Fibroblast of upper back skin (primary cell): ENCODE results near the gene LGSN.
"Not testable (repeated sequence)": the region's sequence is repeated elsewhere in the genome, so short reads cannot be mapped to it uniquely, and the experiment has no call there.

ENCODE experiments used
- DNase-seq: peaks from one replicate; pipeline ENCODE4 v3.0.0-alpha.2; 2013

Gene LGSN, protein sequence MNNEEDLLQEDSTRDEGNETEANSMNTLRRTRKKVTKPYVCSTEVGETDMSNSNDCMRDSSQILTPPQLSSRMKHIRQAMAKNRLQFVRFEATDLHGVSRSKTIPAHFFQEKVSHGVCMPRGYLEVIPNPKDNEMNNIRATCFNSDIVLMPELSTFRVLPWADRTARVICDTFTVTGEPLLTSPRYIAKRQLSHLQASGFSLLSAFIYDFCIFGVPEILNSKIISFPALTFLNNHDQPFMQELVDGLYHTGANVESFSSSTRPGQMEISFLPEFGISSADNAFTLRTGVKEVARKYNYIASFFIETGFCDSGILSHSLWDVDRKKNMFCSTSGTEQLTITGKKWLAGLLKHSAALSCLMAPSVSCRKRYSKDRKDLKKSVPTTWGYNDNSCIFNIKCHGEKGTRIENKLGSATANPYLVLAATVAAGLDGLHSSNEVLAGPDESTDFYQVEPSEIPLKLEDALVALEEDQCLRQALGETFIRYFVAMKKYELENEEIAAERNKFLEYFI

GRCh38 chr6:63319939-63320338 is at the start of gene LGSN:
Gene LGSN, minus strand, starts transcription at chr6:63319983. Its CDS starts 40 bp downstream, at chr6:63319943.
- DNase-seq: no peak

- no peak for DNase-seq
These were observed 48.6 kb upstream of the LGSN start for GRCh38 chr6:63368347-63368746.

GRCh38 chr6:63362500-63363120 is 42.8 kb upstream of the LGSN start:
- DNase-seq: not testable (repeated sequence)

- not testable (repeated sequence) for DNase-seq
These were observed 37.6 kb upstream of the LGSN start for GRCh38 chr6:63357384-63357783.

DNA sequence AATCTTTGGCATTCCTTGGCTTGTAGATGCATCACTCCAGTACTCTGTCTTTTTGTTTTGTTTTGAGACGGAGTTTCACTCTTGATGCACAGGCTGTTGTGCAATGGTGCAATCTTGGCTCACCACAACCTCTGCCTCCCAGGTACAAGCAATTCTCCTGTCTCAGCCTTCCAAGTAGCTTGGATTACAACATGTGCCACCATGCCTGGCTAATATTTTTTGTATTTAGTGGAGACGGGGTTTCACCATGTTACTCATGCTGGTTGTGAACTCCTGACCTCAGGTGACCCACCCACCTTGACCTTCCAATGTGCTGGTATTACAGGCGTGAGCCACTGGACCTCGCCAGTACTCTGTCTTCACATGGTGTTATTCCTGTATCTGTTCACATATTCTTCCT is 35.8 kb upstream of the LGSN start:
- DNase-seq: no peak

- DNase-seq: no peak
These were observed 33.5 kb upstream of the LGSN start for GRCh38 chr6:63353286-63353630.

- DNase-seq: peak; percentile 58
These were observed 32.9 kb upstream of the LGSN start for GRCh38 chr6:63352544-63353285.

DNA sequence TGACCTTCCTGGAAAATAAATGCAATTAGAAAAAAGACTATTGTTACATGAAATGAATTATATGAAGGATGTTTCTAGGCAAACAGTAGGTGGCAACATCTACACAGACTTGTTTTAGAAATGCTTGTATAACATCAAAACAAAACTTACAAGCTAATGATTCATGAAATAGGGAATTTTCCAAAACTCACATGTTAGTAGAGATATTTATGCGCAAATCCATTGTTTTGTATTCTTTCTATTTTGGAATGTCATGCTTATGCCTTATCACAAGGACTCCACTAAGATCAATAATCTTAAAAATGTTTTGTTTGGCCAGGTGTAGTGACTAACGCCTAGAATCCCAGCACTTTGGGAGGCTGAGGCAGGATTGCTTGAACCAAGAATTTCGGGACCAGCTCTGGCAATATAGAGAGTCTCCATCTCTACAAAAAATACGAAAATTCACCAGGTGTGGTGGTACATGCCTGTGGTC is 32.3 kb upstream of the LGSN start:
- DNase-seq: peak; percentile 63

DNA sequence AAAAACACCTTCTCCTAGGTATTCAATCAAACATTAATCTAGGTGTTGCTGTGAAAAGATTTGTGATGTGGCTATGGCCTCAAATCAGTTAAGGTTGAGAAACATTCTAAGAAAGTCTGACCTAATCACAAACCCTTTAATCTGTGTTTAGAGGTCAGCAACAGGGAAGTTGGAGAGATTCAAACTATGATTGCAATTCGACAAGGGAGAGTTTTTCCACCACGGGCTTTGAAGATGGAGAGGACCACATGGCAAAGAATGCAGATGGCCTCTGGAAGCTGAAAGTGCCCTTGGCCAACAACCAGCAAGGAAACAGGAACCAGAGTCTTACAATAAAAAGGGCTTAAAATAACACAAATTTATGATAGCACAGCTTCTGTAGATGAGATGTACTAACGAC is 29.6 kb upstream of the LGSN start:
- DNase-seq: peak; percentile 31

GRCh38 chr6:63348836-63349235 is 29.1 kb upstream of the LGSN start:
- DNase-seq: no peak

DNA sequence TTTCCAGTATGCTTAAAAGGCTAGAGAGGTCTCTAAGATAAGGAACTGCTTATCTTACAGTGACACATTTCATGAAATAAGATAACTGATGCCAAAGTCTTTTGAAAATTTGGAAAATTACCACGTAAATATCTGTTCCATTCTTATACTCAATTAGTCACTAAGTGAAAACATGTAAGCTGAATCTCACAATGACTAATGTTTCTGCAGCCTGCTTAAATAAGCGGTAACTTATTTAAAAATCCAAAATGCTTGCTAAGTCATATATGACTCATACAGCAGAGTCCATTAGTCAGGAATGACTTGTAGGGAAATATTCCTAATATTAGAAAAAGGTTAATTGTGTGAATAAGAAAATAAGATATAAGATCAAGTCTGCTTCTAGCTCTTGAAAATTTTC is 27.8 kb upstream of the LGSN start:
- peak; percentile 88 for DNase-seq

- no peak for DNase-seq
These were observed 26.5 kb upstream of the LGSN start for GRCh38 chr6:63346217-63346835.

DNA sequence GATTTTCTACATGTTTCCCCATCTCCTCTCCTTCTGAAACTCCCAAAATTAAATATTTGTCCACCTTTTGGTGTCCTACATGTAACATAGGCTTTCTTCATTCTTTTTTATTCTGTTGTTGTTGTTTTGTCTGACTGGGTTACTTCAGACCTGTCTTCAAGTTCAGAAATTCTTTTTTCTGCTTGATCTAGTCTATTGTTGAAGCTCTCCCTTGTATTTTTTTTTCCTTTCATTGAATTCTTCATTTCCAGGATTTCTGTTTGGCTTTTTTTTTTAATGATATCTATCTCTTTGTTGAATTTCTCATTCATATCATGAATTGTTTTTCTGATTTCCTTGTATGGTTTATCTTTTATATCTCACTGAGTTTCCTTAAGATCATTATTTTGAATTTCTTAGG is 20.6 kb upstream of the LGSN start:
- DNase-seq: no peak

- DNase-seq: not testable (repeated sequence)
These were observed 14.9 kb upstream of the LGSN start for GRCh38 chr6:63334652-63335051.

DNA sequence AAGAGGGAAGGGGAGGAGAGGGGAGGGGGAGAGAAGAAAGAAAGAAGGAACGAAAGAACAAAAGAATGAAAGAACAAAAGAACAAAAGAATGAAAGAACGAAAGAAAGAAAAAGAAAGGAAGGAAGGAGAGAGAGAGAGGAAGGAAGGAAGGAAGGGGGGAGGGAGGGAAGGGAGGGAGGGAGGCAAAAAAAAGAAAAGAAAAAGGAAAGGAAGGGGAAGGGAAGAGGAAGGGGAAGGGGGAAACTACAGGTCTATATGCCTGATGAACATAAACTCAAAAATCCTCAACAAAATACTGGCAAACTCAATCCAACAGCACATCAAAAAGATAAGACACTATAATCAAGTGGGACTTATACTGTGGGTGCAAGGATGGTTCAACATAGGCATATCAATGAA is 13.7 kb upstream of the LGSN start:
- no peak for DNase-seq

- DNase-seq: not testable (repeated sequence)
These were observed 6.8 kb upstream of the LGSN start for GRCh38 chr6:63326630-63327029.

GRCh38 chr6:63322981-63323380 is 3.2 kb upstream of the LGSN start:
- DNase-seq: no peak

GRCh38 chr6:63321821-63322220 is 2.0 kb upstream of the LGSN start:
- no peak for DNase-seq

GRCh38 chr6:63317641-63318040 is 2.1 kb downstream of the LGSN start:
- no peak for DNase-seq

DNA sequence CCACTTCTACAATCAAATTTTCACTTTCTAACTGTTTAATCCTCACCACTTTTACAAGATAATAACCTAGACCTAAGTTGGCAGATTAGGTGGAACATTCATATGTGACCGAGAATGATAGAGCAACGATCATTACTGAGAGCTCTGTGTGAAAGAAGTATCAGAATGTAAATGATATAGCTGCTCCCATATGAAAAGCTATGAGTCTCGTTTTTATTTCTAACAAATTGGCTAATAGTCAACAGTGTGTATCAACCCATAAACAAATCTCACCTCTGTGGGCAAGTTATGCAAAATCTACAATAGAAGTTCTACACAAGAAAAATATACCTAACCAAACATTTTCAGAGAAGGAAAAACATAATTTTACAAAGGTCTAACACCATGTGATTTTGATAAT is 3.7 kb downstream of the LGSN start:
- no peak for DNase-seq

DNA sequence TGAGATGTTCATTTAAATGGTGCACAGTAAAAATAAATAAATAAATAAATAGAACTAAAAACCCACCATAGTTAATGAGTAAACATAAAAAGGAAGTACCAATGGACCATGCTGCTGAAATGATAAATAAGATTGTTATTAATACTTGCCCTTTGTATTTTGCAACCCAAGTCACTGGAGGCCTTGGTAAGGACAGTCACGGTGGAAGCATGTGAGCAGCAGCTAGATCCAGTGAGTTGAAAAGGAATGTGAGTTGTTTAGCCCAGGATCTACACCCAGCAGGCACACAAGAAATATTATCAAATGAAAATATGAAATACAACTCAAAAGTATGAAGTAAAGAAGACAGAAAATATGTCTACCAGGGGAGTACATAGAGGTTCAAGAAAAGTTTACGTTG is 6.7 kb downstream of the LGSN start:
- DNase-seq: no peak

- DNase-seq: peak; percentile 46
These were observed 12.1 kb downstream of the LGSN start for GRCh38 chr6:63307581-63308246.

DNA sequence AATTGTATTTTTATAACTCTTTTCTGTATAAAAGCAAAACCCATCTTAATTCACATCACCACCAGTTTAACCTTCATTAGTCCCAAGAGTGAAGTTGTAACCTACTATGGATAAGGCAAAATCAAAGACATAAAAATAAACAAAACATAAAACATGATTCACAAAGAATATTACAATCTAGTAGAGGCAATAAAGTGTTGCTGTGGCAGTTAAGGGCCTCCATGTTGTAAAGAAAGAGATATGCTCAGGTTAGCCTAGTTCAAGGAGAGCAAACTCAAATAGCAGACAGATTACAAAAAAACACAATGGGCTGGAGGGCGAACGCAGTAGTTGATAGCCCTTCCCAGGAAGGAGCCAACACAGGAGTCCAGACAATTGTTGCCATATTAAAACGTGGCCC is 13.4 kb downstream of the LGSN start:
- DNase-seq: no peak
